NOMO-1 treated with dmso at 0.1 percent for 144 hours (cell line): ENCODE data around the gene GRN.

Experiments
- DNase-seq: peaks from one replicate; lab custom pipeline; 2025; ENCODE audit not compliant: unreplicated experiment; lab: John Stamatoyannopoulos, UW

Gene GRN

GRCh38 chr17:44400226-44400847 is 55.2 kb downstream of the GRN start:
- DNase-seq: no peak
